22Rv1 (cell line): ENCODE results near the gene VPS13D.

Experiments used
- CTCF ChIP-seq: fragments of 450-650 bp; IDR thresholded peaks from 2 replicates; pipeline ENCODE4 v1.5.1; 2017; ENCODE audit warnings: mild to moderate bottlenecking
- ZFX ChIP-seq: fragments of 450-650 bp; IDR thresholded peaks from 2 replicates; pipeline ENCODE4 v1.6.1; 2017; ENCODE audit warnings: antibody characterized with exemption, borderline replicate concordance

GRCh38 chr1:12485231-12486058 is 255.6 kb downstream of the VPS13D start:
- TF ChIP-seq CTCF: no peak
- TF ChIP-seq ZFX: no peak
